CMK (cell line): ENCODE data around the gene LAMTOR2.
A peak's percentile ranks its signal among the peaks of the same experiment; 100 is the strongest.

Experiments
- DNase-seq: peaks from one replicate; pipeline ENCODE4 v3.0.0-alpha.2; 2010; ENCODE audit warnings: low read depth

LAMTOR2 gene

GRCh38 chr1:156076609-156077429 lies 22.2 kb downstream of the LAMTOR2 start:
- DNase-seq: peak; percentile 82

GRCh38 chr1:156077430-156077760 lies 22.8 kb downstream of the LAMTOR2 start:
- DNase-seq: no peak

- no peak for DNase-seq
Measured at GRCh38 chr1:156078728-156079127, 24.1 kb downstream of the LAMTOR2 start.

GRCh38 chr1:156079762-156080161 lies 25.2 kb downstream of the LAMTOR2 start:
- DNase-seq: no peak

GRCh38 chr1:156080241-156080862 lies 25.8 kb downstream of the LAMTOR2 start:
- no peak for DNase-seq

GRCh38 chr1:156080863-156081179 lies 26.2 kb downstream of the LAMTOR2 start:
- no peak for DNase-seq

- no peak for DNase-seq
Measured at GRCh38 chr1:156081180-156081916, 26.8 kb downstream of the LAMTOR2 start.

GRCh38 chr1:156081917-156082308 lies 27.3 kb downstream of the LAMTOR2 start:
- DNase-seq: no peak

- no peak for DNase-seq
Measured at GRCh38 chr1:156082309-156083091, 27.9 kb downstream of the LAMTOR2 start, which contains the start of gene MEX3A. MEX3A (minus strand) TSS chr1:156082465; CDS start chr1:156081998, 467 bp downstream.

GRCh38 chr1:156083800-156084790 lies 29.5 kb downstream of the LAMTOR2 start:
- DNase-seq: no peak

- DNase-seq: no peak
Measured at GRCh38 chr1:156086256-156086662, 31.7 kb downstream of the LAMTOR2 start.

GRCh38 chr1:156089704-156090103 lies 35.1 kb downstream of the LAMTOR2 start:
- no peak for DNase-seq

- DNase-seq: no peak
Measured at GRCh38 chr1:156090138-156090839, 35.7 kb downstream of the LAMTOR2 start.

GRCh38 chr1:156090840-156091188 lies 36.2 kb downstream of the LAMTOR2 start:
- no peak for DNase-seq

- no peak for DNase-seq
Measured at GRCh38 chr1:156091610-156092009, 37.0 kb downstream of the LAMTOR2 start.

GRCh38 chr1:156095906-156096508 lies 41.4 kb downstream of the LAMTOR2 start:
- DNase-seq: no peak

GRCh38 chr1:156096640-156097391 lies 42.2 kb downstream of the LAMTOR2 start:
- DNase-seq: peak; percentile 93

GRCh38 chr1:156097499-156098178 lies 43.1 kb downstream of the LAMTOR2 start:
- no peak for DNase-seq

- no peak for DNase-seq
Measured at GRCh38 chr1:156098784-156099183, 44.2 kb downstream of the LAMTOR2 start.
